HCT116 (cell line): ENCODE results near the gene LIN7A. TPM values are rescaled to one million over a fixed set of nuclear protein-coding genes. Genes with fewer than 3 reads are reported as not detected.

Experiments used
- ATAC-seq: fragments of 200-7000 bp; cut with Tn5 transposase; 2 replicates; pipeline ENCODE4 v1.9.1; 2020; ENCODE audit warnings: mild to moderate bottlenecking, moderate library complexity
- BruUV-seq: library from RNA; stranded (reverse); fragments of 400-500 nt; replicated peaks from 2 replicates; lab custom pipeline; 2021; lab: Mats Ljungman, UMichigan
- CTCF ChIA-PET: fragments of 300-600 bp; sonication (Branson Sonifier 250); formaldehyde crosslinking; loops from one replicate; lab custom pipeline; 2021; ENCODE audit warnings: antibody characterized with exemption; lab: Charles Lee
- POLR2A ChIA-PET: fragments of 300-600, 350-600 bp; sonication (Branson Sonifier 250); formaldehyde crosslinking; loops from one replicate; lab custom pipeline; 2021; ENCODE audit warnings: antibody characterized with exemption; lab: Charles Lee
- RAD21 ChIA-PET, 2 experiments: fragments of 300-600 bp; sonication (Branson Sonifier 250); formaldehyde crosslinking; loops; one replicate each; lab custom pipeline; 2023; ENCODE audit warnings: low total read pairs in 2 of 2; ENCODE audit not compliant: uncharacterized antibody in 2 of 2, unreplicated experiment in 2 of 2, low non-redundant PET in 1 of 2; lab: Charles Lee
- DNase-seq: peaks from one replicate; pipeline ENCODE4 v3.0.0-alpha.2; 2010; ENCODE audit warnings: low read depth, low spot score
- H2AFZ ChIP-seq: fragments of 200-600 bp; shearing (Covaris generic), sonication (generic); 2 replicates; pipeline ENCODE4 v1.6.1; 2017; ENCODE audit warnings: low read depth, mixed run types, mixed read lengths, antibody characterized with exemption, low read length; ENCODE audit not compliant: poor library complexity, severe bottlenecking
- H3K27ac ChIP-seq: 2 replicates; pipeline ENCODE4 v1.5.1; 2012; ENCODE audit warnings: low read depth, low read length
- H3K27me3 ChIP-seq: fragments of 200-600 bp; sonication (generic); 2 replicates; pipeline ENCODE4 v1.6.1; 2016; ENCODE audit warnings: mixed run types, low read length, mixed read lengths; ENCODE audit not compliant: insufficient read depth
- H3K36me3 ChIP-seq, 2 experiments: fragments of 200-500 bp in 1 of 2; fragments of 200-600 bp in 1 of 2; sonication (Bioruptor generic) in 1 of 2; sonication (generic) in 1 of 2; 2 replicates each; pipeline versions ENCODE4 v1.5.1 to v1.6.1; 2014 to 2016; ENCODE audit warnings: low read length in 2 of 2, inconsistent platforms in 1 of 2, mixed read lengths in 1 of 2, mixed run types in 1 of 2; ENCODE audit not compliant: insufficient read depth in 2 of 2, control insufficient read depth in 1 of 2
- H3K4me1 ChIP-seq, 2 experiments: fragments of 200-600 bp in 1 of 2; sonication (generic) in 1 of 2; 2 replicates each; pipeline versions ENCODE4 v1.5.1 to v1.6.1; 2012 to 2017; ENCODE audit warnings: low read length in 2 of 2, inconsistent platforms in 1 of 2, mild to moderate bottlenecking in 1 of 2, mixed read lengths in 1 of 2, mixed run types in 1 of 2, moderate library complexity in 1 of 2; ENCODE audit not compliant: insufficient read depth in 2 of 2, control insufficient read depth in 1 of 2
- H3K4me2 ChIP-seq: fragments of 200-600 bp; sonication (generic); 2 replicates; pipeline ENCODE4 v1.6.1; 2017; ENCODE audit warnings: mixed run types, low read length, mixed read lengths
- H3K4me3 ChIP-seq, 2 experiments: fragments of 200-600 bp in 1 of 2; sonication (generic) in 1 of 2; replicated peaks in 1 of 2; 2 replicates each; pipeline ENCODE4 v1.5.1; 2011 to 2016; ENCODE audit warnings: low read length in 2 of 2, control low read depth in 1 of 2, low read depth in 1 of 2, mild to moderate bottlenecking in 1 of 2, mixed read lengths in 1 of 2, mixed run types in 1 of 2
- H3K79me2 ChIP-seq: fragments of 200-600 bp; sonication (generic); 2 replicates; pipeline ENCODE4 v1.6.1; 2017; ENCODE audit warnings: mild to moderate bottlenecking, mixed run types, low read length, moderate library complexity, mixed read lengths; ENCODE audit not compliant: insufficient read depth
- H3K9ac ChIP-seq: fragments of 200-600 bp; sonication (generic); 2 replicates; pipeline ENCODE4 v1.6.1; 2016; ENCODE audit warnings: low read length, mixed read lengths
- H3K9me2 ChIP-seq: fragments of 200-600 bp; sonication (generic), shearing (Covaris generic); 2 replicates; pipeline ENCODE4 v1.6.1; 2017; ENCODE audit warnings: mixed run types, mild to moderate bottlenecking, moderate library complexity; ENCODE audit not compliant: insufficient read depth
- H3K9me3 ChIP-seq, 2 experiments: fragments of 200-500 bp in 1 of 2; fragments of 200-600 bp in 1 of 2; sonication (Bioruptor generic) in 1 of 2; sonication (generic) in 1 of 2; 2 replicates each; pipeline ENCODE4 v1.6.1; 2014 to 2017; ENCODE audit warnings: low read length in 2 of 2, mixed read lengths in 2 of 2, inconsistent platforms in 1 of 2, low read depth in 1 of 2, mild to moderate bottlenecking in 1 of 2, mixed run types in 1 of 2, moderate library complexity in 1 of 2; ENCODE audit not compliant: control insufficient read depth in 1 of 2, insufficient read depth in 1 of 2
- H4K20me1 ChIP-seq: fragments of 200-600 bp; sonication (generic), shearing (Covaris generic); 2 replicates; pipeline ENCODE4 v1.6.1; 2017; ENCODE audit warnings: mixed run types, mild to moderate bottlenecking, moderate library complexity; ENCODE audit not compliant: insufficient read depth
- CBX3 ChIP-seq: IDR thresholded peaks from 2 replicates; pipeline ENCODE4 v1.6.1; 2012; ENCODE audit warnings: low read depth
- CTCF ChIP-seq, 3 experiments: fragments of 200-600 bp in 1 of 3; sonication (generic) in 1 of 3; IDR thresholded peaks in 2 of 3; conservative IDR thresholded peaks in 1 of 3; 2 replicates each; pipeline ENCODE4 v1.5.1; 2012 to 2017; ENCODE audit warnings: low read depth in 2 of 3, low read length in 2 of 3, antibody characterized with exemption in 1 of 3, borderline replicate concordance in 1 of 3, control low read depth in 1 of 3, mild to moderate bottlenecking in 1 of 3, mixed read lengths in 1 of 3, mixed run types in 1 of 3, moderate library complexity in 1 of 3; ENCODE audit not compliant: insufficient read depth in 1 of 3
- EZH2 ChIP-seq: fragments of 200-600 bp; sonication (generic); IDR thresholded peaks from 2 replicates; pipeline ENCODE4 v1.6.1; 2017; ENCODE audit warnings: antibody characterized with exemption, mixed run types
- EZH2phosphoT487 ChIP-seq: fragments of 200-600 bp; IDR thresholded peaks from 2 replicates; pipeline ENCODE4 v1.6.1; 2018; ENCODE audit warnings: antibody characterized with exemption, borderline replicate concordance
- JUND ChIP-seq: IDR thresholded peaks from 2 replicates; pipeline ENCODE4 v1.6.1; 2012
- POLR2AphosphoS5 ChIP-seq: IDR thresholded peaks from 2 replicates; pipeline ENCODE4 v1.6.1; 2011; ENCODE audit warnings: mild to moderate bottlenecking, low read depth, low read length, moderate library complexity
- RAD21 ChIP-seq: IDR thresholded peaks from 2 replicates; pipeline ENCODE4 v1.6.1; 2012; ENCODE audit warnings: low read depth, mild to moderate bottlenecking
- SP1 ChIP-seq: IDR thresholded peaks from 2 replicates; pipeline ENCODE4 v1.6.1; 2012; ENCODE audit warnings: low read depth
- SRF ChIP-seq: IDR thresholded peaks from 2 replicates; pipeline ENCODE4 v1.6.1; 2012; ENCODE audit warnings: low read depth
- TCF7L2 ChIP-seq: IDR thresholded peaks from 2 replicates; pipeline ENCODE4 v1.7.0; 2011; ENCODE audit warnings: borderline replicate concordance, inconsistent platforms; ENCODE audit not compliant: insufficient read depth, insufficient read length; ENCODE audit errors: extremely low read depth
- ZFX ChIP-seq: fragments of 450-650 bp; IDR thresholded peaks from 2 replicates; pipeline ENCODE4 v1.6.1; 2017
- intact Hi-C: fragments of 100-400 bp; cut with micrococcal nuclease; formaldehyde crosslinking; loops from 2 replicates; pipeline ENCODE4 v1.10.0; 2022
- total RNA-seq: library from RNA; stranded (reverse); gene quantifications from one replicate; pipeline ENCODE4 v1.2.1, GENCODE V29; 2021; ENCODE audit not compliant: unreplicated experiment

Gene LIN7A
- total RNA-seq, 1 experiment from 2014 or later = 1.5 TPM

GRCh38 chr12:80766210-80766609, 171.5 kb downstream of the LIN7A start:
- H3K36me3 ChIP-seq = no peaks in the 10 kb centered on the region
- H3K4me1 ChIP-seq = no peaks in the 10 kb centered on the region
- H3K27me3 ChIP-seq = peaks cover 4% of the 10 kb centered on the region; the same call in 1 of the 2 replicates
- intact Hi-C loops = loop anchor here (10.0 kb wide), 1 partner anchor 451 kb away; no protein-coding TSS in a partner anchor
- no peak overlapping the region for H3K4me3 ChIP-seq
- POLR2A ChIA-PET = no interaction called here
- no peaks in the 10 kb centered on the region for H3K79me2 ChIP-seq
- H3K9ac ChIP-seq = no peak overlapping the region
- no peaks in the 10 kb centered on the region for H4K20me1 ChIP-seq
- TF ChIP-seq JUND = no peak
- no peak for TF ChIP-seq CBX3
- no peak for TF ChIP-seq SP1
- TF ChIP-seq ZFX = no peak
- TF ChIP-seq POLR2AphosphoS5 = no peak
- TF ChIP-seq CTCF (IDR thresholded peaks at IDR 0.05 in 2 of 3, conservative IDR thresholded peaks at IDR 0.05 in 1 of 3; ENCODE audit: borderline replicate concordance in 1 of 3, insufficient read depth in 1 of 3, low read depth in 2 of 3, low read length in 2 of 3) = no peak
- TF ChIP-seq SRF = no peak
- no peak for TF ChIP-seq EZH2
- no peak overlapping the region for H3K27ac ChIP-seq
- no peak for ATAC-seq
- H2AFZ ChIP-seq = no peak overlapping the region
- H3K9me3 ChIP-seq = no peaks in the 10 kb centered on the region
- CTCF ChIA-PET = no interaction called here
- RAD21 ChIA-PET = no interaction called here
- no peak for DNase-seq
- no TSS peak for BruUV-seq
- H3K9me2 ChIP-seq = no peaks in the 10 kb centered on the region; the same call in 1 of the 2 replicates
- no peak overlapping the region for H3K4me2 ChIP-seq

GRCh38 chr12:80763874-80764273, 173.9 kb downstream of the LIN7A start:
- DNase-seq (peak; percentile 39), ATAC-seq (no peak)
- Histone ChIP-seq H3K27ac (no peak overlapping the region), H3K27me3 (peaks cover 4% of the 10 kb centered on the region; the same call in 1 of the 2 replicates), H2AFZ (no peak overlapping the region), H3K4me2 (no peak overlapping the region), H3K4me1 (no peaks in the 10 kb centered on the region), H3K9me2 (no peaks in the 10 kb centered on the region), H3K79me2 (no peaks in the 10 kb centered on the region), H3K9me3 (no peaks in the 10 kb centered on the region), H4K20me1 (no peaks in the 10 kb centered on the region), H3K36me3 (no peaks in the 10 kb centered on the region), H3K4me3 (no peak overlapping the region), H3K9ac (no peak overlapping the region)
- CTCF ChIA-PET = interaction anchor here (1.4 kb wide), 1 partner anchor 15 kb away, joined by 6 read pairs; no protein-coding TSS in a partner anchor
- intact Hi-C loops = loop anchor here (1.0 to 10.0 kb wide), 4 partner anchors 291 to 569 kb away; no protein-coding TSS in a partner anchor
- peak; percentile 41 to 62 (median 60); a peak in 5 of 6 replicates for TF ChIP-seq CTCF (IDR thresholded peaks at IDR 0.05 in 2 of 3, conservative IDR thresholded peaks at IDR 0.05 in 1 of 3; ENCODE audit: borderline replicate concordance in 1 of 3, insufficient read depth in 1 of 3, low read depth in 2 of 3, low read length in 2 of 3)
- no peak for TF ChIP-seq TCF7L2
- peak; percentile 64 for TF ChIP-seq RAD21
- TF ChIP-seq EZH2phosphoT487 = no peak
- BruUV-seq = no TSS peak
- POLR2A ChIA-PET = no interaction called here
- RAD21 ChIA-PET = interaction anchor here in 1 of 2 experiments (0.6 kb wide), 1 partner anchor 533 kb away, joined by 3 read pairs; no protein-coding TSS in a partner anchor
